Endothelial cell of umbilical vein (primary cell): ENCODE measurements around the gene C19orf73.

Experiments used
- CTCF ChIP-seq, 2 donors: IDR thresholded peaks; 1 replicate in 1 of 2; 2 replicates in 1 of 2; pipeline ENCODE4 v1.5.1; 2011; ENCODE audit warnings: low read length in 2 of 2, mild to moderate bottlenecking in 2 of 2, moderate library complexity in 2 of 2, control low read depth in 1 of 2, inconsistent platforms in 1 of 2, low read depth in 1 of 2; ENCODE audit not compliant: insufficient read depth in 1 of 2; ENCODE audit errors: extremely low read depth in 1 of 2
- EZH2 ChIP-seq: IDR thresholded peaks from 2 replicates; pipeline ENCODE4 v1.6.1; 2012; ENCODE audit warnings: borderline replicate concordance, low read depth, mild to moderate bottlenecking, moderate library complexity, low read length, inconsistent platforms; ENCODE audit not compliant: severe bottlenecking
- FOS ChIP-seq: IDR thresholded peaks from 2 replicates; pipeline ENCODE4 v1.6.1; 2011; ENCODE audit warnings: mild to moderate bottlenecking, low read length, moderate library complexity, borderline replicate concordance; ENCODE audit not compliant: insufficient read depth
- GATA2 ChIP-seq: IDR thresholded peaks from 2 replicates; pipeline ENCODE4 v1.7.0; 2011; ENCODE audit warnings: low read depth, mild to moderate bottlenecking, moderate library complexity, mixed read lengths, low read length; ENCODE audit not compliant: insufficient read length, insufficient read depth
- JUN ChIP-seq: IDR thresholded peaks from 2 replicates; pipeline ENCODE4 v1.6.1; 2011; ENCODE audit warnings: borderline replicate concordance, low read depth; ENCODE audit not compliant: insufficient read length, insufficient read depth
- MAX ChIP-seq: IDR thresholded peaks from 2 replicates; pipeline ENCODE4 v1.6.1; 2011; ENCODE audit not compliant: insufficient read depth, insufficient read length
- MYC ChIP-seq: IDR thresholded peaks from one replicate; pipeline ENCODE4 v1.6.1; 2011; ENCODE audit warnings: mild to moderate bottlenecking, low read depth, low read length
- POLR2A ChIP-seq: IDR thresholded peaks from 2 replicates; pipeline ENCODE4 v1.6.1; 2012; ENCODE audit warnings: low read depth, mild to moderate bottlenecking, control low read depth, low read length
- POLR2AphosphoS5 ChIP-seq: IDR thresholded peaks from 2 replicates; pipeline ENCODE4 v1.6.1; 2012; ENCODE audit warnings: low read depth, mild to moderate bottlenecking, control low read depth, low read length, moderate library complexity; ENCODE audit not compliant: insufficient read depth

- TF ChIP-seq CTCF (IDR thresholded peaks at IDR 0.05; ENCODE audit: extremely low read depth in 1 of 2, insufficient read depth in 1 of 2, low read depth in 1 of 2, low read length in 2 of 2) (peak in 1 of 2 donors; percentile 8), FOS (no peak), EZH2 (no peak), POLR2A (no peak), MYC (no peak), POLR2AphosphoS5 (no peak), MAX (no peak), JUN (no peak), GATA2 (no peak)
Measured at GRCh38 chr19:49073514-49074378, 45.2 kb downstream of the C19orf73 start.
